Measurements from ENCODE around the gene ALDH3B2. TPM values are rescaled to one million over a fixed set of nuclear protein-coding genes. Genes with fewer than 3 reads are reported as not detected.
A peak's percentile ranks its signal among the peaks of the same experiment; 100 is the strongest.

The ALDH3B2 gene
- total RNA-seq, 1 experiment from 2014 or later = not detected

GRCh38 chr11:67632982-67633755 is 41.3 kb downstream of the ALDH3B2 start:
- Histone ChIP-seq H2BK15ac (ENCODE audit: low read depth, low read length) (no peak overlapping the region), H3K56ac (ENCODE audit: insufficient read length, low read depth, low read length) (no peak overlapping the region), H3K27ac (ENCODE audit: insufficient read length, low read depth, low read length) (no peak overlapping the region), H3K9me3 (ENCODE audit: control insufficient read depth, low read depth, low read length) (no peaks in the 10 kb centered on the region), H3T11ph (ENCODE audit: low read length) (no peak overlapping the region), H4K91ac (ENCODE audit: insufficient read length, low read depth, low read length) (no peak overlapping the region), H3K79me2 (ENCODE audit: insufficient read depth, low read length) (no peaks in the 10 kb centered on the region), H3K4me2 (ENCODE audit: insufficient read depth, insufficient read length, low read length) (no peak overlapping the region), H2BK5ac (ENCODE audit: insufficient read length, low read length) (no peak overlapping the region), H3K14ac (ENCODE audit: insufficient read depth, low read length) (no peak overlapping the region), H3K79me1 (ENCODE audit: insufficient read depth, low read depth, low read length, poor library complexity, severe bottlenecking) (no peaks in the 10 kb centered on the region), H4K20me1 (ENCODE audit: control insufficient read depth, insufficient read depth, insufficient read length) (no peaks in the 10 kb centered on the region), H3K4ac (ENCODE audit: low read depth, low read length) (no peak overlapping the region), H3K23me2 (ENCODE audit: insufficient read length, low read depth, low read length, poor library complexity, severe bottlenecking) (no peaks in the 10 kb centered on the region), H4K5ac (ENCODE audit: insufficient read length, low read depth, low read length) (no peak overlapping the region), H3K4me1 (ENCODE audit: insufficient read depth, low read length) (no peaks in the 10 kb centered on the region; the same call in 1 of the 2 replicates), H2AK5ac (ENCODE audit: insufficient read length, low read length) (no peak overlapping the region), H2BK12ac (ENCODE audit: insufficient read length, low read depth, low read length) (no peak overlapping the region), H3K9ac (ENCODE audit: extremely low read depth, insufficient read length, low read length) (no peak overlapping the region), H4K8ac (replicated peaks; ENCODE audit: insufficient read length, low read depth, low read length) (no peak overlapping the region), H3K27me3 (ENCODE audit: insufficient read depth, low read length) (no peaks in the 10 kb centered on the region), H3K23ac (ENCODE audit: insufficient read length, low read depth, low read length) (no peak overlapping the region), H2BK120ac (ENCODE audit: low read depth, low read length, poor library complexity, severe bottlenecking) (no peak overlapping the region), H3K18ac (ENCODE audit: insufficient read length, low read depth, low read length) (no peak overlapping the region), H2BK20ac (ENCODE audit: low read depth, low read length, poor library complexity, severe bottlenecking) (no peak overlapping the region), H2AFZ (ENCODE audit: low read length) (no peak overlapping the region)
- Mint-ChIP-seq H3K27ac (peak overlapping the region in 1 of 3 experiments; percentile 67; a peak in 1 of 7 replicates), H3K4me3 (no peak overlapping the region), H3K27me3 (ENCODE audit: low read depth) (peaks cover 21% of the 10 kb centered on the region), H3K9me3 (peaks cover 0 to 3% of the 10 kb centered on the region in 2 experiments; a peak in 2 of 5 replicates), H3K4me1 (peaks cover 16 to 25% of the 10 kb centered on the region in 2 experiments), H3K36me3 (ENCODE audit: insufficient read depth in 1 of 3, low read depth in 3 of 3) (no peaks in the 10 kb centered on the region; a peak in 1 of 7 replicates)
- DNase-seq = peak; percentile 27
- TF ChIP-seq CTCF (conservative IDR thresholded peaks at IDR 0.05) = no peak
- no CpG with 5 or more reads among the region's 30 CpGs for WGBS (ENCODE audit: extremely low coverage, insufficient read length, low lambda C conversion rate)
